GM18520 (cell line): Measurements from ENCODE around the gene SLIT2.

Experiments used
- ATAC-seq: cut with Tn5 transposase; IDR thresholded peaks from one replicate; pipeline ENCODE4 v1.9.1; 2021; ENCODE audit not compliant: unreplicated experiment

Gene SLIT2

GRCh38 chr4:20299515-20299914 is 47.8 kb downstream of the SLIT2 start:
- ATAC-seq, result no peak

GRCh38 chr4:20301161-20301560 is 49.5 kb downstream of the SLIT2 start:
- no peak for ATAC-seq
